C4-2B (cell line): ENCODE results near the gene ZNF350.
"Not testable (repeated sequence)": the region's sequence is repeated elsewhere in the genome, so short reads cannot be mapped to it uniquely, and the experiment has no call there.

Experiments used
- H3K27ac ChIP-seq: fragments of 450-650 bp; 2 replicates; pipeline ENCODE4 v1.5.1; 2017
- ZFX ChIP-seq: fragments of 450-650 bp; IDR thresholded peaks from 2 replicates; pipeline ENCODE4 v1.6.1; 2017
- TF ChIP-seq, protein P1 (sequence below): fragments of 450-650 bp; conservative IDR thresholded peaks from 2 replicates; pipeline ENCODE4 v1.5.1; 2017; ENCODE audit warnings: mild to moderate bottlenecking

ZNF350 gene

DNA sequence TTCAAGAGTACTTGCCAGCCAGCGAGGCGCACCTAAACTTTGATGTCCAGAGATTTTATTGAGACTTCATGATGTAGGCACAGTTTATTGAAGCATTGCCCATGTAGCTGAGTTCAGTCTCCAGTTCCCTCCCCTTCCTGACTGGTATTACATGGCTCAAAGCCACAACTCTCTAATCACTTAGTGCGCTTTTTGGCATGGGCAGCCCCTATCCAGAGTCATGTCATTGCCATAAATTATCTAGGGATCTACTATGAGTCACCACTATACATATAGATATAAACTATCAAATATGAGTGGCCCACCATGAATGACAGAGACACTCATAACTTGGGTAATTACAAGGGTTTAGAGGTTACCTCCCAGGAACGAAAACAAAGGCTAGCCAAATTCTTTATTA, 33.9 kb upstream of the ZNF350 start:
- TF ChIP-seq, protein P1, sequence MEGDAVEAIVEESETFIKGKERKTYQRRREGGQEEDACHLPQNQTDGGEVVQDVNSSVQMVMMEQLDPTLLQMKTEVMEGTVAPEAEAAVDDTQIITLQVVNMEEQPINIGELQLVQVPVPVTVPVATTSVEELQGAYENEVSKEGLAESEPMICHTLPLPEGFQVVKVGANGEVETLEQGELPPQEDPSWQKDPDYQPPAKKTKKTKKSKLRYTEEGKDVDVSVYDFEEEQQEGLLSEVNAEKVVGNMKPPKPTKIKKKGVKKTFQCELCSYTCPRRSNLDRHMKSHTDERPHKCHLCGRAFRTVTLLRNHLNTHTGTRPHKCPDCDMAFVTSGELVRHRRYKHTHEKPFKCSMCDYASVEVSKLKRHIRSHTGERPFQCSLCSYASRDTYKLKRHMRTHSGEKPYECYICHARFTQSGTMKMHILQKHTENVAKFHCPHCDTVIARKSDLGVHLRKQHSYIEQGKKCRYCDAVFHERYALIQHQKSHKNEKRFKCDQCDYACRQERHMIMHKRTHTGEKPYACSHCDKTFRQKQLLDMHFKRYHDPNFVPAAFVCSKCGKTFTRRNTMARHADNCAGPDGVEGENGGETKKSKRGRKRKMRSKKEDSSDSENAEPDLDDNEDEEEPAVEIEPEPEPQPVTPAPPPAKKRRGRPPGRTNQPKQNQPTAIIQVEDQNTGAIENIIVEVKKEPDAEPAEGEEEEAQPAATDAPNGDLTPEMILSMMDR, result no peak
- no peak for TF ChIP-seq ZFX
- H3K27ac ChIP-seq, result no peak overlapping the region

DNA sequence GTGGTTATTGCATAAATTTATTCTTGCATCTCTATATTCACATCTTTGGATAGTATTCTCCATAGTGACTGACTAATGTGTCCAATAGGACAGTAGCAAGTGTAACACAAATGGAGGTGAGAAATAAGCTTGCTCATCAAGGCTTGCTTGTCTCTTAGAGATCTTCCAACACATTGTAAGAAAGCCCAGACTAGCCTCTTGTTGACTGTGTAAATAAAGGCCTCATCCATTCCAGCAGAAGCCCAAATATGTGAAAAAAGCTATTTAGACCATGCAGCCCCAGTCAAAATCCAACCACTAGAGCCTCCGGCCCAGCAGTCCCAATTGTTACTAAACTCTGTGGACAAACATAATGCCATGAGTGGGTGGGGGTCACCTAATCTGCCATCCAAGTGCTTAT, 24.0 kb upstream of the ZNF350 start:
- TF ChIP-seq ZFX, result no peak
- TF ChIP-seq, protein P1, result no peak
- H3K27ac ChIP-seq, result no peak overlapping the region

DNA sequence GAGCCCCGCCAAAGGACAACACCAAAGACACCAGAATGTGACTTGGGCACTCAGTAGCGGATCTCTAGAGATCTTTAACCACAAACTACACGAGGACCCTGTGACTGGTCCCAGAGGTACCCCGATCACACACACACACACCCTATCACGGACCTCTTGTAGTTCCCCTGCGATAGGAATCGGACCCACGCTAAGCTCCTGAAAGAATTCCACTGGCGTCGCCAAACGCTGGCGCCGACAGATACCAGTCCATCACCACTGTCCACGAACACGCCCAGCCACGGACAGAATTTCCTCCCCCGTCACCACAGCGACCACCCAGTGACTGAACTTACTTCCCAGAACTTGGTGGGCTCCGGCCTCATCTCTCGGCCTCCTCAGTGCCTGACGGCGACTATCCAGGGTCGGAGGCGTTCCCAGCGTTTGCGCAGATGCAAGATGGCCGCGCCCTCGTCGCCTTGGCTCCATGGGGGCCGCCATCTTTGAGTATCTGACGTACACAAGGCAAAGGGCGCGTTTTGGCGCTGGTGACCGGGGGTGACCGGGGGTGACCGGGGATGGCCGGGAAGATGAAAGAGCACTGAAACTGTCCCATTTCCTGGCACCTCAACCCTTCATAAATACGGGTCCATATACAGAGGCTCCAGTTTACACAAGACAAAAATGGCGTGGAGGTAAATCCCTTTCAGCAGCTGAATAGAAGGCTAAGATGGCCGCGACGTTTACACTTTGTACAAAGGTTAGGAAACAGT, 21.3 kb upstream of the ZNF350 start, which contains the start of gene ZNF615:
ZNF615 (minus strand) TSS at position 406 of the 752 bp plus-strand sequence. CDS start 4,500 bp downstream, outside the sequence.
- TF ChIP-seq, protein P1, result no peak
- TF ChIP-seq ZFX, result 0 out of 2 replicates have a peak, but pooled peaks have one; percentile 32
- peak within 1 kb of the TSS; percentile 63 for H3K27ac ChIP-seq

DNA sequence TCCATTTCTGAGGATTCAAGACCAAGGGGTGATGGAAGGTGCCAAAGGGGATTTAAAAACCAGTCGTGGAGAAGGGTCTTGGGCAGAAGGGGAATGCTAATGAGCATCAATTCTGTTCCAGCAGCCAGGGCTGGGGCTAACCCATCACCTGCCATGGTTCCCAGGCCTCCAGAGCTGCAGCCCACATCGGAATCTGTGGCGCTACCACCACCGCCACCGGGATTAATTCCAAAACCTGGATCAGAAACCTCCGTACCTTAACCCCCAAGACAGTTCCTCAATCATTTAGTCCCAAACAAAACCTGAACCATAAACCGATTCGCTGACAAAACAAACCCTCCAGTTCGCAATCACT, 20.8 kb upstream of the ZNF350 start:
- TF ChIP-seq, protein P1, result no peak
- no peak for TF ChIP-seq ZFX
- H3K27ac ChIP-seq, result peak overlapping the region; percentile 63

DNA sequence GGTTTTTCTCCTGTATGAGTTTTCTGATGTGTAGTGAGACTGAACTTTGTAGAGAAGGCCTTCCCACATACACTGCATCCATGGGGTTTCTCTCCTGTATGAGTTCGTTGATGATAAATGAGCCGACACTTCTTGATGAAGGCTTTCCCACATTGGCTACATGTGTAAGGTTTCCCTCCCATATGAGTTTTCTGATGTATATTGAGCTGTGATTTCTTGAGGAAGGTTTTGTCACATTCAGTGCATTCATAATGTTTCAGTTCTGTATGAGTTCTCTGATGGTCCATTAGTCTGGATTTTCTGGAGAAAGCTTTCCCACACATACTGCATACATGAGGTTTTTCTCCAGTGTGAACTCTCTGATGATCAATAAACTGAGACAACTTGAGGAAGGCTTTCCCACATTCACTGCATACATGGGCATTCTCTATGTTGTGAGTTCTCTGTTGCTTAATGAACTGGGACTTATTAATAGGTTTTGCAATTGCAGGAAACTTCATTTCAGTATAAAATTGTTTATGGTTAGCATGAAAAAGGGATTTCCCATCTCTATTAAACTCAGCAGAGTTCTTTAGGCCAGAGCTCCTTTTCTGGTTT, 7.5 kb upstream of the ZNF350 start:
- no peak overlapping the region for H3K27ac ChIP-seq
- TF ChIP-seq, protein P1, result no peak
- no peak for TF ChIP-seq ZFX

DNA sequence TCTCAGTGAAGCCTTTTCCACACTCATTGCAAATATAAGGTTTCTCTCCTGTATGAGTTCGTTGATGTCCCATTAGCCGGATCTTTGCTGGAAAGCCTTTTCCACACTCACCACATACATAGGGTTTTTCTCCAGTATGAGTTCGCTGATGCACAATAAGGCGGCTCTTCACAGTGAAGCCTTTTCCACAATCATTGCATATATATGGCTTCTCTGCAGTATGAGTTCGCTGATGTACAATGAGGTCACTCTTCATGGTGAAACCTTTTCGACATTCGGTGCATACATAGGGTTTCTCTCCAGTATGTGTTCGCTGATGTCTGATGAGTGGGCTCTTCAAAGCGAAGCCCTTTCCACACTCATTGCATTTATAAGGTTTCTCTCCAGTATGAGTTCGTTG, 6.8 kb upstream of the ZNF350 start:
- TF ChIP-seq, protein P1, result no peak
- no peak for TF ChIP-seq ZFX
- H3K27ac ChIP-seq, result no peak overlapping the region

DNA sequence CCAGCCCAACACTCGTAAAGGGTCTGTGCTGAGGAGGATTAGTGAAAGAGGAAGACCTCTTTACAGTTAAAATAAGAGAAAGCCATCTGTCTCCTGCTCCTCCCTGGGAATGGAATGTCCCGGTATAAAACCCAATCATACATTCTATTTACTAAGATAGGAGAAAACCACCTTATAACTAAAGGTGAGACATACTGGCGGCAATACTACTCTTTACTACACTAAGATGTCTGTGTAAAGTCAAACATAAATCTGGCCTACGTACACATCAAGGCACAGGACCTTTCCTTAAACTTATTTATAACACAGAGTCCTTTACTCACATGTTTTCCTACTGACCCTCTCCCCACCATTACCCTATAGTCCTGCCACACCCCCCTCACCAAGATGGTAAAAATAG, 3.3 kb downstream of the ZNF350 start:
- no peak for TF ChIP-seq ZFX
- TF ChIP-seq, protein P1, result no peak
- no peak overlapping the region for H3K27ac ChIP-seq

DNA sequence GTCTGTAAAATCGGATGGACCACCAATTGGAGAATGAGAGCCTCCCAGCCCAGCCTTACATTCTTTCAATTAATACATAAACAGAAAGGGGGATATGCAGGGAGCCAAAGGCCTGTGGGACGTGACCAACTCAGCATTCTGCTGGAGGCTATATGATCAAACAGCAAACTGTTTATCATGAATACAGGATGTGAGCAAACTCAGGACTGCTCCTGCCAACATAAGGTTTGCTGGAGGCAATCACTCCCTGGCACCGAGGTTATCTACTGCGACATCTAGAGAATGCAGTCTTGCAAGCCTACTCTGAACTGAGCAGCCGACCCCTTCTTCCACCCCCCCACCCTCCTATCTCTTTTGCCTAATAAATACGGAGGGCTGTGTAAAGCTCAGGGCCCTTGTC, 5.7 kb downstream of the ZNF350 start:
- not testable (repeated sequence) for H3K27ac ChIP-seq
